Measurements from ENCODE around the gene PTPRM. TPM values are rescaled to one million over a fixed set of nuclear protein-coding genes. Genes with fewer than 3 reads are reported as not detected.

PTPRM gene
- total RNA-seq, 1 donor from 2014 or later: 257 TPM

DNA sequence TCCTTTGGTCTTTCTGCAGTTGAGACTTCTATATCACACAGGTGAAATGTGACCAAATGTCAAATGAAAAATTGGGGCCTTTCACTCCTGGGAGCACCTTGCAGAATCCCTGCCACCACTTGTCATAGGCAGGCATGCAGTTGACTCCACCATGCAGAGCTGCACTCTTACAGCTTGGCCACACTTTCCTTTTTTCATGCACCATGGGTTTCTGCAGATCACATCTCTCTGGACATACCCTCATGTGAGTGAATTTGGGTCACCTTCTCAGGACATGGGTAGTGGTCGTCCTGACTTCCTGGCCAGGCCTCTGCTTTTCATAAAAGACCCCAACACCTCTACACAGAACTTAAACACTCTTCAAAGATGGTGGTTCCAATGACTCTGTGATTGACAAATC is 887.0 kb downstream of the PTPRM start:
- Histone ChIP-seq H3K4me3 (no peak overlapping the region), H3K36me3 (no peaks in the 10 kb centered on the region), H3K9me3 (no peaks in the 10 kb centered on the region), H3K27ac (no peak overlapping the region), H3K4me1 (no peaks in the 10 kb centered on the region), H3K27me3 (no peaks in the 10 kb centered on the region)
- TF ChIP-seq, protein P1, sequence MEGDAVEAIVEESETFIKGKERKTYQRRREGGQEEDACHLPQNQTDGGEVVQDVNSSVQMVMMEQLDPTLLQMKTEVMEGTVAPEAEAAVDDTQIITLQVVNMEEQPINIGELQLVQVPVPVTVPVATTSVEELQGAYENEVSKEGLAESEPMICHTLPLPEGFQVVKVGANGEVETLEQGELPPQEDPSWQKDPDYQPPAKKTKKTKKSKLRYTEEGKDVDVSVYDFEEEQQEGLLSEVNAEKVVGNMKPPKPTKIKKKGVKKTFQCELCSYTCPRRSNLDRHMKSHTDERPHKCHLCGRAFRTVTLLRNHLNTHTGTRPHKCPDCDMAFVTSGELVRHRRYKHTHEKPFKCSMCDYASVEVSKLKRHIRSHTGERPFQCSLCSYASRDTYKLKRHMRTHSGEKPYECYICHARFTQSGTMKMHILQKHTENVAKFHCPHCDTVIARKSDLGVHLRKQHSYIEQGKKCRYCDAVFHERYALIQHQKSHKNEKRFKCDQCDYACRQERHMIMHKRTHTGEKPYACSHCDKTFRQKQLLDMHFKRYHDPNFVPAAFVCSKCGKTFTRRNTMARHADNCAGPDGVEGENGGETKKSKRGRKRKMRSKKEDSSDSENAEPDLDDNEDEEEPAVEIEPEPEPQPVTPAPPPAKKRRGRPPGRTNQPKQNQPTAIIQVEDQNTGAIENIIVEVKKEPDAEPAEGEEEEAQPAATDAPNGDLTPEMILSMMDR (IDR thresholded peaks at IDR 0.05): no peak
- intact Hi-C loops (cut with DNase I): no loop called here
- no peak for DNase-seq (ENCODE audit: low spot score in 2 of 2)

- TF ChIP-seq, protein P1 (IDR thresholded peaks at IDR 0.05): no peak
These were observed 888.8 kb downstream of the PTPRM start for GRCh38 chr18:8455661-8456614.

More at GRCh38 chr18:8455661-8456614, 888.8 kb downstream of the PTPRM start:
- intact Hi-C loops (cut with DNase I): no loop called here
- Histone ChIP-seq H3K36me3 (no peaks in the 10 kb centered on the region), H3K27me3 (no peaks in the 10 kb centered on the region), H3K4me1 (no peaks in the 10 kb centered on the region), H3K27ac (no peak overlapping the region), H3K9me3 (no peaks in the 10 kb centered on the region), H3K4me3 (no peak overlapping the region)
- no peak for DNase-seq (ENCODE audit: low spot score in 2 of 2)

Measured in ascending aorta (tissue), 2 donors.